Liver (tissue), 9 donors: ENCODE results near the gene DPYSL4. TPM values are rescaled to one million over a fixed set of nuclear protein-coding genes. Genes with fewer than 3 reads are reported as not detected.

ENCODE experiments used
- DNase-seq: peaks from one replicate; pipeline ENCODE4 v3.0.0-alpha.2; 2017; ENCODE audit warnings: low spot score
- H3K27ac ChIP-seq, 2 donors: one replicate each; pipeline ENCODE4 v1.7.0; 2013; ENCODE audit warnings: inconsistent platforms in 2 of 2, low read length in 2 of 2, control low read depth in 1 of 2, low read depth in 1 of 2, mild to moderate bottlenecking in 1 of 2
- H3K27me3 ChIP-seq, 4 donors: one replicate each; pipeline versions ENCODE4 v1.6.1 to v1.7.0; 2013; ENCODE audit warnings: low read length in 3 of 4, inconsistent platforms in 1 of 4, mild to moderate bottlenecking in 1 of 4, moderate library complexity in 1 of 4; ENCODE audit not compliant: control insufficient read depth in 4 of 4, insufficient read depth in 4 of 4
- H3K36me3 ChIP-seq, 4 donors: one replicate each; pipeline versions ENCODE4 v1.6.1 to v1.7.0; 2013; ENCODE audit warnings: low read length in 3 of 4, mild to moderate bottlenecking in 3 of 4, low read depth in 1 of 4, moderate library complexity in 1 of 4; ENCODE audit not compliant: control insufficient read depth in 4 of 4, insufficient read depth in 3 of 4
- H3K4me1 ChIP-seq, 4 donors: one replicate each; pipeline versions ENCODE4 v1.6.1 to v1.7.0; 2013; ENCODE audit warnings: low read length in 3 of 4, mild to moderate bottlenecking in 3 of 4, moderate library complexity in 1 of 4; ENCODE audit not compliant: control insufficient read depth in 4 of 4, insufficient read depth in 4 of 4
- H3K4me3 ChIP-seq, 3 donors: one replicate each; pipeline versions ENCODE4 v1.6.1 to v1.7.0; 2013; ENCODE audit warnings: low read length in 3 of 3, control low read depth in 1 of 3, low read depth in 1 of 3, mild to moderate bottlenecking in 1 of 3
- H3K9ac ChIP-seq, 2 donors: one replicate each; pipeline ENCODE4 v1.7.0; 2013; ENCODE audit warnings: low read length in 2 of 2, mild to moderate bottlenecking in 2 of 2, moderate library complexity in 2 of 2, control low read depth in 1 of 2, low read depth in 1 of 2
- H3K9me3 ChIP-seq, 4 donors: one replicate each; pipeline versions ENCODE4 v1.6.1 to v1.7.0; 2013; ENCODE audit warnings: low read length in 3 of 4; ENCODE audit not compliant: control insufficient read depth in 4 of 4
- EGR1 ChIP-seq, 2 donors: IDR thresholded peaks; 2 replicates each; pipeline ENCODE4 v1.6.1; 2016 to 2018; ENCODE audit warnings: antibody characterized with exemption in 2 of 2, low read depth in 2 of 2
- FOXA1 ChIP-seq: IDR thresholded peaks from 2 replicates; pipeline ENCODE4 v1.6.1; 2016; ENCODE audit warnings: antibody characterized with exemption
- FOXA2 ChIP-seq: IDR thresholded peaks from 2 replicates; pipeline ENCODE4 v1.6.1; 2016; ENCODE audit warnings: antibody characterized with exemption
- GABPA ChIP-seq, 2 donors: IDR thresholded peaks in 1 of 2; conservative IDR thresholded peaks in 1 of 2; 2 replicates each; pipeline ENCODE4 v1.6.1; 2016; ENCODE audit warnings: antibody characterized with exemption in 2 of 2, mild to moderate bottlenecking in 1 of 2, moderate library complexity in 1 of 2
- HNF4A ChIP-seq, 2 donors: conservative IDR thresholded peaks; 2 replicates each; pipeline ENCODE4 v1.6.1; 2016; ENCODE audit warnings: antibody characterized with exemption in 2 of 2, mild to moderate bottlenecking in 2 of 2
- HNF4G ChIP-seq: IDR thresholded peaks from 2 replicates; pipeline ENCODE4 v1.6.1; 2016; ENCODE audit warnings: antibody characterized with exemption
- JUND ChIP-seq, 2 donors: IDR thresholded peaks; 2 replicates each; pipeline ENCODE4 v1.6.1; 2016; ENCODE audit warnings: antibody characterized with exemption in 2 of 2
- NR2F2 ChIP-seq: IDR thresholded peaks from 2 replicates; pipeline ENCODE4 v1.6.1; 2016; ENCODE audit warnings: antibody characterized with exemption
- RAD21 ChIP-seq, 2 donors: IDR thresholded peaks; 2 replicates each; pipeline ENCODE4 v1.6.1; 2016; ENCODE audit warnings: antibody characterized with exemption in 2 of 2, mild to moderate bottlenecking in 2 of 2
- RXRA ChIP-seq, 2 donors: IDR thresholded peaks; 2 replicates each; pipeline ENCODE4 v1.6.1; 2017 to 2018; ENCODE audit warnings: antibody characterized with exemption in 2 of 2, mild to moderate bottlenecking in 1 of 2
- SP1 ChIP-seq: IDR thresholded peaks from 2 replicates; pipeline ENCODE4 v1.6.1; 2018; ENCODE audit warnings: antibody characterized with exemption, mild to moderate bottlenecking
- TAF1 ChIP-seq: conservative IDR thresholded peaks from 2 replicates; pipeline ENCODE4 v1.6.1; 2016; ENCODE audit warnings: antibody characterized with exemption, mild to moderate bottlenecking
- YY1 ChIP-seq: IDR thresholded peaks from 2 replicates; pipeline ENCODE4 v1.6.1; 2016; ENCODE audit warnings: antibody characterized with exemption, mild to moderate bottlenecking
- WGBS: extraction: QIAGEN DNeasy Blood & Tissue Kit; methylation state at CpG from one replicate; pipeline ENCODE4 v1.1.7; 2013; 5-methylcytosine and 5-hydroxymethylcytosine counted together
- polyA plus RNA-seq, 2 donors: library from polyadenylated mRNA; stranded (reverse) in 1 of 2; unstranded in 1 of 2; fragments of 200-250 nt in 1 of 2; fragments of >200 nt in 1 of 2; fragmentation: Nextera tagmentation in 1 of 2; extraction: Ambion mirVana in 1 of 2; gene quantifications; one replicate each; pipeline versions ENCODE4 v1.2.1 to v1.2.3, GENCODE V29; 2013 to 2015
- total RNA-seq, 2 donors: library from RNA; depleted of rRNA; stranded (reverse); fragments of >200 nt; gene quantifications; one replicate each; pipeline ENCODE4 v1.2.3, GENCODE V29; 2014
- TF ChIP-seq, protein P1 (sequence below): IDR thresholded peaks from 2 replicates; pipeline ENCODE4 v1.6.1; 2016; ENCODE audit warnings: antibody characterized with exemption
- TF ChIP-seq, protein P2 (sequence below): IDR thresholded peaks from 2 replicates; pipeline ENCODE4 v1.6.1; 2016; ENCODE audit warnings: antibody characterized with exemption
- TF ChIP-seq, protein P3 (sequence below): IDR thresholded peaks from 2 replicates; pipeline ENCODE4 v1.6.1; 2016; ENCODE audit warnings: antibody characterized with exemption
- TF ChIP-seq, protein P4 (sequence below): fragments of 150-350 bp; IDR thresholded peaks from 2 replicates; pipeline ENCODE4 v1.5.1; 2017; ENCODE audit warnings: improper control_type of control experiment, low read depth, low read length; ENCODE audit not compliant: missing input control
- donor health status: healthy.
- donor health status: healthy.
- donor health status: healthy.
- donor health status: healthy.
- donor health status: healthy.

DPYSL4 gene
- total and polyA plus RNA-seq, 4 donors, result 0.19 to 2.2 (median 0.26) TPM

DNA sequence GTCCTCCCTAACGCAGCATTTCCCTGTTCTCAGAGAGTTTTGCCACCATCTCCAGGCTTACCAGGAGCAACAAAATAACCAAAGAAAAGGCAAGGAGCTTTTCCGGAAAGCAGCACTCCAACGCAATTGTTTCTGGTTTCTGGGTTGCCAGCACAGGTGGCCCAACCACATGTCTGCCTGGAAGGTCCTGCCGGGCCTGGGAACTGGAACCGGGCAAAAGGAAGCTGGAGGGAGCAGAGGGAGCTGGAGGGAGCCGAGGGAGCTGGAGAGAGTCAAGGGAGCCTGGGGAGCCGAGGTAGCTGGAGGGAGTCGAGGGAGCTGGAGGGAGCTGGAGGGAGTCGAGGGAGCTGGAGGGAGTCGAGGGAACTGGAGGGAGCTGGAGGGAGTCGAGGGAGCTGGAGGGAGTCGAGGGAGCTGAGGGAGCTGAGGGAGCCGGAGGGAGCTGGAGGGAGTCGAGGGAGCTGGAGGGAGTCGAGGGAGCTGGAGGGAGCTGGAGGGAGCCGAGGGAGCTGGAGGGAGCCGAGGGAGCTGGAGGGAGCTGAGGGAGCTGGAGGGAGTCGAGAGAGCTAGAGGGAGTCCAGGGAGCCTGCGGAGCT is 66.4 kb downstream of the DPYSL4 start:
- TF ChIP-seq HNF4G (no peak), NR2F2 (no peak), TAF1 (no peak), FOXA1 (no peak), GABPA (IDR thresholded peaks at IDR 0.05 in 1 of 2, conservative IDR thresholded peaks at IDR 0.05 in 1 of 2) (no peak), HNF4A (conservative IDR thresholded peaks at IDR 0.05) (no peak), FOXA2 (no peak), RAD21 (IDR thresholded peaks at IDR 0.05) (no peak), YY1 (no peak), JUND (IDR thresholded peaks at IDR 0.05) (no peak), EGR1 (IDR thresholded peaks at IDR 0.05; ENCODE audit: low read depth in 2 of 2) (no peak), RXRA (IDR thresholded peaks at IDR 0.05) (no peak), SP1 (no peak)
- TF ChIP-seq, protein P1, sequence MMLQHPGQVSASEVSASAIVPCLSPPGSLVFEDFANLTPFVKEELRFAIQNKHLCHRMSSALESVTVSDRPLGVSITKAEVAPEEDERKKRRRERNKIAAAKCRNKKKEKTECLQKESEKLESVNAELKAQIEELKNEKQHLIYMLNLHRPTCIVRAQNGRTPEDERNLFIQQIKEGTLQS, result no peak
- TF ChIP-seq, protein P2, sequence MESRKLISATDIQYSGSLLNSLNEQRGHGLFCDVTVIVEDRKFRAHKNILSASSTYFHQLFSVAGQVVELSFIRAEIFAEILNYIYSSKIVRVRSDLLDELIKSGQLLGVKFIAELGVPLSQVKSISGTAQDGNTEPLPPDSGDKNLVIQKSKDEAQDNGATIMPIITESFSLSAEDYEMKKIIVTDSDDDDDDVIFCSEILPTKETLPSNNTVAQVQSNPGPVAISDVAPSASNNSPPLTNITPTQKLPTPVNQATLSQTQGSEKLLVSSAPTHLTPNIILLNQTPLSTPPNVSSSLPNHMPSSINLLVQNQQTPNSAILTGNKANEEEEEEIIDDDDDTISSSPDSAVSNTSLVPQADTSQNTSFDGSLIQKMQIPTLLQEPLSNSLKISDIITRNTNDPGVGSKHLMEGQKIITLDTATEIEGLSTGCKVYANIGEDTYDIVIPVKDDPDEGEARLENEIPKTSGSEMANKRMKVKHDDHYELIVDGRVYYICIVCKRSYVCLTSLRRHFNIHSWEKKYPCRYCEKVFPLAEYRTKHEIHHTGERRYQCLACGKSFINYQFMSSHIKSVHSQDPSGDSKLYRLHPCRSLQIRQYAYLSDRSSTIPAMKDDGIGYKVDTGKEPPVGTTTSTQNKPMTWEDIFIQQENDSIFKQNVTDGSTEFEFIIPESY, result no peak
- TF ChIP-seq, protein P3, sequence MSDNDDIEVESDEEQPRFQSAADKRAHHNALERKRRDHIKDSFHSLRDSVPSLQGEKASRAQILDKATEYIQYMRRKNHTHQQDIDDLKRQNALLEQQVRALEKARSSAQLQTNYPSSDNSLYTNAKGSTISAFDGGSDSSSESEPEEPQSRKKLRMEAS, result no peak
- TF ChIP-seq, protein P4, sequence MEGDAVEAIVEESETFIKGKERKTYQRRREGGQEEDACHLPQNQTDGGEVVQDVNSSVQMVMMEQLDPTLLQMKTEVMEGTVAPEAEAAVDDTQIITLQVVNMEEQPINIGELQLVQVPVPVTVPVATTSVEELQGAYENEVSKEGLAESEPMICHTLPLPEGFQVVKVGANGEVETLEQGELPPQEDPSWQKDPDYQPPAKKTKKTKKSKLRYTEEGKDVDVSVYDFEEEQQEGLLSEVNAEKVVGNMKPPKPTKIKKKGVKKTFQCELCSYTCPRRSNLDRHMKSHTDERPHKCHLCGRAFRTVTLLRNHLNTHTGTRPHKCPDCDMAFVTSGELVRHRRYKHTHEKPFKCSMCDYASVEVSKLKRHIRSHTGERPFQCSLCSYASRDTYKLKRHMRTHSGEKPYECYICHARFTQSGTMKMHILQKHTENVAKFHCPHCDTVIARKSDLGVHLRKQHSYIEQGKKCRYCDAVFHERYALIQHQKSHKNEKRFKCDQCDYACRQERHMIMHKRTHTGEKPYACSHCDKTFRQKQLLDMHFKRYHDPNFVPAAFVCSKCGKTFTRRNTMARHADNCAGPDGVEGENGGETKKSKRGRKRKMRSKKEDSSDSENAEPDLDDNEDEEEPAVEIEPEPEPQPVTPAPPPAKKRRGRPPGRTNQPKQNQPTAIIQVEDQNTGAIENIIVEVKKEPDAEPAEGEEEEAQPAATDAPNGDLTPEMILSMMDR, result no peak
- H3K27ac ChIP-seq, result no peak overlapping the region
- H3K9me3 ChIP-seq, result no peaks in the 10 kb centered on the region
- no peaks in the 10 kb centered on the region for H3K36me3 ChIP-seq
- no peak overlapping the region for H3K4me3 ChIP-seq
- no peak overlapping the region for H3K9ac ChIP-seq
- peaks cover 0 to 4% (median 1%) of the 10 kb centered on the region in 4 donors for H3K4me1 ChIP-seq
- H3K27me3 ChIP-seq, result no peaks in the 10 kb centered on the region
- 66% methylated on average over 19 of the region's 19 CpGs for WGBS
- no peak for DNase-seq

DNA sequence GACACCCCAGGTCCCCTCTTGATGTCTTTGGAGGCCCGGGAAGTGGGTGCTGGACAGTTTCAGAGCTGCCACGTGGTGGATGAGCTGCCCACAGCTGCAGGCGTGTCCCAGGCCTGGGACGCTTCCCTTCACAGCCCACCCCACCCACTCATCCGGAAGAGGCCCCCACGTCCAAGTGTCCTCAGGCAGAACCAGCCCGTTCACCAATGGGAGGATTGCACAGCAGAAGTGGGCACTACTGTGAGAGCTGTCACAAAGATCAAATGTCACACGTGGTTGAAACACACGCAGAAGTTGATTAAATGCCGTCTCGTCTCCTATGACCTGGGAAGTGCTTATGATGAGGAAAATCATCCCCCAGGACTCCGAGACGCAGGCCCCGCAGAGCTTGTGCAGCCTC is 68.1 kb downstream of the DPYSL4 start:
- H3K9ac ChIP-seq, result no peak overlapping the region
- no peaks in the 10 kb centered on the region for H3K4me1 ChIP-seq
- H3K4me3 ChIP-seq, result no peak overlapping the region
- 78% methylated on average over 14 of the region's 14 CpGs for WGBS
- no peak overlapping the region for H3K27ac ChIP-seq
- no peaks in the 10 kb centered on the region for H3K36me3 ChIP-seq
- no peaks in the 10 kb centered on the region for H3K27me3 ChIP-seq
- no peak for DNase-seq
- no peak for TF ChIP-seq GABPA (IDR thresholded peaks at IDR 0.05 in 1 of 2, conservative IDR thresholded peaks at IDR 0.05 in 1 of 2)
- no peak for TF ChIP-seq FOXA2
- TF ChIP-seq JUND (IDR thresholded peaks at IDR 0.05), result no peak
- no peak for TF ChIP-seq RAD21 (IDR thresholded peaks at IDR 0.05)
- TF ChIP-seq HNF4G, result no peak
- TF ChIP-seq, protein P3, result no peak
- TF ChIP-seq, protein P2, result no peak
- TF ChIP-seq EGR1 (IDR thresholded peaks at IDR 0.05; ENCODE audit: low read depth in 2 of 2), result no peak
- no peak for TF ChIP-seq RXRA (IDR thresholded peaks at IDR 0.05)
- no peak for TF ChIP-seq SP1
- no peaks in the 10 kb centered on the region for H3K9me3 ChIP-seq
